DMS 273 (cell line): ENCODE results near the gene ZHX3.

Source experiments
- DNase-seq: peaks from one replicate; lab custom pipeline; 2025; ENCODE audit not compliant: unreplicated experiment; lab: John Stamatoyannopoulos, UW

Gene ZHX3

GRCh38 chr20:41158082-41158625, 159.4 kb downstream of the ZHX3 start:
- DNase-seq: no peak

GRCh38 chr20:41155261-41155660, 162.3 kb downstream of the ZHX3 start:
- peak; percentile 21 for DNase-seq

- DNase-seq: no peak
Observed at GRCh38 chr20:41154436-41155176, 162.9 kb downstream of the ZHX3 start.

- DNase-seq: no peak
Observed at GRCh38 chr20:41152108-41152757, 165.3 kb downstream of the ZHX3 start.

- DNase-seq: no peak
Observed at GRCh38 chr20:41151134-41151869, 166.2 kb downstream of the ZHX3 start.

GRCh38 chr20:41150664-41151063, 166.9 kb downstream of the ZHX3 start:
- DNase-seq: peak; percentile 80

- DNase-seq: no peak
Observed at GRCh38 chr20:41148942-41149341, 168.6 kb downstream of the ZHX3 start.

- peak; percentile 20 for DNase-seq
Observed at GRCh38 chr20:41147767-41148191, 169.8 kb downstream of the ZHX3 start.

- peak; percentile 20 for DNase-seq
Observed at GRCh38 chr20:41145821-41146620, 171.5 kb downstream of the ZHX3 start.

GRCh38 chr20:41145317-41145716, 172.2 kb downstream of the ZHX3 start:
- no peak for DNase-seq

- DNase-seq: no peak
Observed at GRCh38 chr20:41143354-41143753, 174.2 kb downstream of the ZHX3 start.

- DNase-seq: no peak
Observed at GRCh38 chr20:41142919-41143318, 174.6 kb downstream of the ZHX3 start.

- no peak for DNase-seq
Observed at GRCh38 chr20:41142245-41142644, 175.3 kb downstream of the ZHX3 start.

GRCh38 chr20:41141153-41141815, 176.2 kb downstream of the ZHX3 start:
- no peak for DNase-seq

GRCh38 chr20:41140226-41141133, 177.1 kb downstream of the ZHX3 start:
- DNase-seq: no peak

GRCh38 chr20:41139227-41140093, 178.1 kb downstream of the ZHX3 start:
- no peak for DNase-seq

- DNase-seq: no peak
Observed at GRCh38 chr20:41138475-41139226, 178.9 kb downstream of the ZHX3 start.
